GM18508 (cell line): ENCODE data around the gene HS3ST4.

Source experiments
- ATAC-seq: cut with Tn5 transposase; IDR thresholded peaks from one replicate; pipeline ENCODE4 v1.9.1; 2021; ENCODE audit warnings: moderate number of reproducible peaks; ENCODE audit not compliant: insufficient read depth, unreplicated experiment

Gene HS3ST4

GRCh38 chr16:25691519-25692091 is at the start of gene HS3ST4:
Gene HS3ST4, plus strand, starts transcription at chr16:25691959.
- no peak for ATAC-seq

GRCh38 chr16:25643633-25644032 is 48.1 kb upstream of the HS3ST4 start:
- ATAC-seq, result no peak

GRCh38 chr16:25656639-25657038 is 35.1 kb upstream of the HS3ST4 start:
- ATAC-seq, result no peak

GRCh38 chr16:25676820-25677219 is 14.9 kb upstream of the HS3ST4 start:
- ATAC-seq, result no peak

GRCh38 chr16:25679511-25679910 is 12.2 kb upstream of the HS3ST4 start:
- no peak for ATAC-seq

GRCh38 chr16:25689137-25689836 is 2.5 kb upstream of the HS3ST4 start:
- no peak for ATAC-seq

DNA sequence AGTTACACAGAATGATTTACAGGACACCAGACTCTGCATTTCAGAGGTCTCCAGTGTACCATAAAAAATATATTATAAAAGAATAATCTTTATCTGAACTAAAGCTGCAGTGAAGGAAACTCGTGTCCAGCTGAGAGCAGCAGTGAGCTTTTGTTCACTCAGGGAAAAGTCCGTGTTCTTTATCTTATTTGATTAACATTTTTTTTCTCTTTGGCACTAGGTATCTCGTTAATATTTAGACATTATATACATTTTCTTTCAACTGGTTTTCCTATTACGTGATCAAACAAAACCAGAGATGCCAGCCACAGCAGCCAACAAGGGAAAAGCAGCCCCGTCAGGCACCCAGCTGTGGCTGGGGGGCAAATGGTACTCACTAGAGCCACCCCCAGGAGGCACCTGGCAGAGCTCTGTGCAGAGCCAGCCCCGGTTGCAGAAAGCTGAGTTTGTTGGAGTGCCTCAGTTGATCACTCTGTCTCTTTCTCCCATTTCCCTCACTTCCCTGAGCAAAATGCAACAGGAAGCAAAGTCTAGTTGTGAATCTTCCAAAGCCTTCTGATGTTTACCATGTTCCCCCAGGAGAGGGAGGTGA is 1.1 kb upstream of the HS3ST4 start:
- no peak for ATAC-seq

DNA sequence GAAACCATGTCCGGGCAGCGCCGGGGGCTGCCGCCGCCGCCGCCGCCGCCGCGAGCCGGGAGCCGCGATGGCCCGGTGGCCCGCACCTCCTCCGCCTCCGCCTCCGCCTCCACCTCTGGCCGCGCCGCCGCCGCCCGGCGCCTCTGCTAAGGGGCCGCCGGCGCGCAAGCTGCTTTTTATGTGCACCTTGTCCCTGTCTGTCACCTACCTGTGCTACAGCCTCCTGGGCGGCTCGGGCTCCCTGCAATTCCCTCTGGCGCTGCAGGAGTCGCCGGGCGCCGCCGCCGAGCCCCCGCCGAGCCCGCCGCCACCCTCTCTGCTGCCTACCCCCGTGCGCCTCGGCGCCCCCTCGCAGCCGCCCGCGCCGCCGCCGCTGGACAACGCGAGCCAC is 587 bp downstream of the HS3ST4 start:
- ATAC-seq, result no peak

DNA sequence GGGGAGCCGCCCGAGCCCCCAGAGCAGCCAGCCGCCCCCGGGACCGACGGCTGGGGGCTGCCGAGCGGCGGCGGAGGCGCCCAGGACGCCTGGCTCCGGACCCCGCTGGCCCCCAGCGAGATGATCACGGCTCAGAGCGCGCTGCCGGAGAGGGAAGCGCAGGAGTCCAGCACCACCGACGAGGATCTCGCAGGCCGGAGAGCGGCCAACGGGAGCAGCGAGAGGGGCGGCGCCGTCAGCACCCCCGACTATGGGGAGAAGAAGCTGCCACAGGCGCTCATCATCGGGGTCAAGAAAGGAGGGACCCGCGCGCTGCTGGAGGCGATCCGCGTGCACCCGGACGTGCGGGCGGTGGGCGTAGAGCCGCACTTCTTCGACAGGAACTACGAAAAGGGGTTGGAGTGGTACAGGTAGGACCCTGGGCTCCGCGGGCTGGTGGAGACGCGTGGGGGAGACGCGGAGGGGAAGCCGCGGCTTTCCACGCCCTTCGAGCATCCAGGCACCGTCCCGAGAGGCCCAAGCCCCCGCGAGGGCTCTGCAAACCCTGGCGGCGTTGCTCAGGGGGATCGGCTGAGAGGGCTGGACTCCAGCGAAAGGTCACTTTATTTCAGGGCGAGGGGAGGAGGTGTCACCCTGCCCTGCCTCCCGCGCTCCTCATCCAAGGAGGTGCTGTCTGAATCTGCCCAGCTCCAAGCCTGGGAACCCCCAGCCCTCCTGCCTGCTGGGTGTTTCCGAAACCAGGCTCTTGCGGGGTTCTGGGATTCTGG is 1.2 kb downstream of the HS3ST4 start:
- ATAC-seq, result no peak

- no peak for ATAC-seq
Observed at GRCh38 chr16:25693631-25694030, 1.9 kb downstream of the HS3ST4 start.

- ATAC-seq, result no peak
Observed at GRCh38 chr16:25699069-25699468, 7.3 kb downstream of the HS3ST4 start.

GRCh38 chr16:25700547-25700946 is 8.8 kb downstream of the HS3ST4 start:
- no peak for ATAC-seq

- no peak for ATAC-seq
Observed at GRCh38 chr16:25707553-25707952, 15.8 kb downstream of the HS3ST4 start.

DNA sequence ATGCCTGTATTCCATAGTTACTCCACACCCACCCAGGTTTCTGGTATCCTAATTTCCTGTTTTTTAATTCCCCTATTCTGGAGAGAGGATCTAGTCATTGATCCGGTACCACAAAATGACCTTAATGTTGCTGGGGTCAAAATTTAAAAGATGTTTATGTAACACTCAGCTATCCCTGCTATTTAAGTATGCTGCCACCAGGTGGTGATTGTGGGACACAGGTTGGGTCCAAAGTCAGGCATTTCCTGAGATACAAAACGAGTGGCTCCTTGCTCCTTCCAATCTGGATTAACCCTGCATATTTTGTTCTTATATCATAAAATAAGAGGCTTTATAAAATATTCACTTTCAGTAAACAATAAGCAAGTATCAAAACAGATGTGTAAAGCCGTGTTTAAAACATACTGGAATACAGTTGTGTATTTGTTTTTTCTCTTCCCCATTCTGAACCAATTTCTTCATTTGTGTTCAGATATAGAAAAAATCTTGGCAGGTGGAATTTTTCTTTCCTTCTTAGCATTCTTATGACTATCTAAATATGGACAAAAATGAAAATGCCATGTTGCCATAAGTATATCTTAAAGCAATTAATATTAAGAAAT is 16.3 kb downstream of the HS3ST4 start:
- no peak for ATAC-seq

DNA sequence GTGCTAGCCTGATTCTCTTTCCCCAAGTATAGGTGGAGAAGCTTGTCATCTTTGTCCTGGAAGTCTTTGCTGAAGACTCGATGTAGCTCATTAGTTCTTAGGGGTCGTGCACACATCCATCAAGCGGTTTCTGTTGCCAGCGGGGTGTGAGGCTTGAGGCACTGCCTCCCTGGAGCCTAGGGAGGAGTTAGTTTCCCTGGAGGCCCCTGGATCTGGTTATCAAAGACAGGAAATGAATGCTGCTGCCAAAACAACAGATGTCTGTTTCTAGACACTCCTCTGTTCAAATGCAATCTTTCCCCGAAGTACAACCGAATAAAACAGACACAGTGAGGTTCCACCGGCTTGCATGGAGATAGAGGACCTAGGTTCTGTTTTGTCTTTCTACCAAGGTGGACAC is 17.5 kb downstream of the HS3ST4 start:
- no peak for ATAC-seq

DNA sequence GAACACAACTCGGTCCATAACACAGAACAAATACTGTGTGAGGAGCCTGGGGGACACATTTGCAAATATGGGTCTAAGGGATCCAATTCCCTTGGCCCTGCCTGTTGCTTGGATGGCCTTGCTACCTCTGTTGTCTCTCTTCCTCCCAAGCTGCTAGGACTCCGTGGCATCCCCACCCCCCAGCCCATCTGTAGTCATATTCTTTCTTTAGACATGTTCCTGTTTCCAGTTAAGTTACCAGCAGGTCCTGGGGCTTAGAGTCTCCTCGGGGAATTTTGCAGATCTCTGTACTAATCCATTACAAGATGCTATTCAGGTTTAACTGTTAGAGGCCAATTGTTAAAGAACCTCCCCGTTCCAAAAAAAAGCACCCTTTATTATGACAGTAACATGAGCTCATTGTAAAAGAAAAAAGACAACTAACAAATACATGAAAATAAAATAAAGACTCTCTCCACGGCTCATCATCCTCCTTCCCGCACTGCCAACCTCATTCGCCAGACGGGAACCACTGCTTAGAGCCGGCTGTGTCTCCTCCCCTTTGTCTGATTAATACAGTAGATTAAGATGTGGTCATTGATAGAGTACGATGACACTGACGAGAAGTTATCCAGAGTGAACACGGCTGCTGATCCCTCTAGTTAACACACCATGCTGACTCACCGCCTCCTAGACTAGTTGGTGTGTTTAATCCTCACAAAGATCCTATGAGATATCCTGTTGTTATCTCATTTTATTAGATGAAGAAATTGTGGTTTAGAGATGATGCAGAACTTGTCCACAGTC is 22.2 kb downstream of the HS3ST4 start:
- ATAC-seq, result no peak

- no peak for ATAC-seq
Observed at GRCh38 chr16:25716186-25716585, 24.4 kb downstream of the HS3ST4 start.

DNA sequence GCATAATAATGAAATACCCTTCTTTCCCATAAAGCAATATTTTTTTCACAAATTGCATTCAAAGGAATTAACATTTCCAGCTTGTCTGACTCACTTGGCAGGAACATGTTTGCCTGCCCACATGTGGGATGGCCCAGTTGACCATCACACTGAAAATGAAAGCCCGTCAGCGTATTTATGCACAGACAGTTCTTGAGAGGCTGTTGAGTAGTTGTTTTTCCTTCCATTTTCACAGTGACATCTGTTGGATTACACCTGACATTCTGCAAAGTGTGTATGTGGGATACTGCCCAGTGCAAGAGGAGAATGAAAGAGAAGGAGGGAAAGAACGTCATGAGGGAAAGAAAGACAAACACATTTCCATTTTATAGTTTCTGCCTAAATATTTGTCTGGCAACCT is 29.7 kb downstream of the HS3ST4 start:
- ATAC-seq, result no peak

GRCh38 chr16:25726430-25727098 is 34.8 kb downstream of the HS3ST4 start:
- no peak for ATAC-seq
